ENCODE data around the gene C20orf204. TPM values are rescaled to one million over a fixed set of nuclear protein-coding genes. Genes with fewer than 3 reads are reported as not detected.

The C20orf204 gene
- total RNA-seq, 1 donor from 2014 or later, result 2.1 TPM

Small RNAs within 50 kb of the gene (microRNA-seq; reads per million reads assigned to microRNA genes)
- not detected for gene MIR6813

Other genes starting within 250 kb of the C20orf204 start
- 30.2 TPM for gene ZBTB46, start 204.9 kb upstream of the C20orf204 start, total RNA-seq
- gene ABHD16B, start 174.7 kb upstream of the C20orf204 start, total RNA-seq, result not detected
- gene TPD52L2, start 170.9 kb upstream of the C20orf204 start, total RNA-seq, result 69.1 TPM
- gene DNAJC5, start 141.1 kb upstream of the C20orf204 start, total RNA-seq, result 30.1 TPM
- gene UCKL1, start 79.8 kb upstream of the C20orf204 start, total RNA-seq, result 50.8 TPM
- gene ZNF512B, start 66.3 kb upstream of the C20orf204 start, total RNA-seq, result 13.6 TPM
- gene SAMD10, start 56.5 kb upstream of the C20orf204 start, total RNA-seq, result 2.9 TPM
- gene PRPF6, start 55.0 kb upstream of the C20orf204 start, total RNA-seq, result 60.4 TPM
- 134 TPM for gene SOX18, start 13.5 kb downstream of the C20orf204 start, total RNA-seq
- 81.2 TPM for gene TCEA2, start 27.0 kb downstream of the C20orf204 start, total RNA-seq
- gene RGS19, start 43.3 kb downstream of the C20orf204 start, total RNA-seq, result 10.8 TPM
- 1.0 TPM for gene OPRL1, start 43.9 kb downstream of the C20orf204 start, total RNA-seq
- not detected for gene LKAAEAR1, start 48.2 kb downstream of the C20orf204 start, total RNA-seq
- gene NPBWR2, start 71.4 kb downstream of the C20orf204 start, total RNA-seq, result not detected
- gene MYT1, start 128.3 kb downstream of the C20orf204 start, total RNA-seq, result not detected
- 85.6 TPM for gene PCMTD2, start 219.6 kb downstream of the C20orf204 start, total RNA-seq

Measured in sciatic nerve (tissue), 1 donor.